Endothelial cell of hepatic sinusoid (primary cell): Measurements from ENCODE around the gene MRPS22.

Source experiments
- in situ Hi-C: cut with HindIII; loops from 2 replicates; pipeline ENCODE4 v1.10.0; 2017; ENCODE audit warnings: low sequenced_read_pairs

Gene MRPS22

GRCh38 chr3:139343895-139344856, at the start of gene MRPS22:
Gene MRPS22, plus strand, starts transcription at chr3:139344020. Its CDS starts 7 bp downstream, at chr3:139344027.
- in situ Hi-C loops, result loop anchor here (5.0 kb wide), 2 partner anchors 232 to 402 kb away; no protein-coding TSS in a partner anchor

- in situ Hi-C loops, result no loop called here
Measured at GRCh38 chr3:139295040-139295439, 48.8 kb upstream of the MRPS22 start.

DNA sequence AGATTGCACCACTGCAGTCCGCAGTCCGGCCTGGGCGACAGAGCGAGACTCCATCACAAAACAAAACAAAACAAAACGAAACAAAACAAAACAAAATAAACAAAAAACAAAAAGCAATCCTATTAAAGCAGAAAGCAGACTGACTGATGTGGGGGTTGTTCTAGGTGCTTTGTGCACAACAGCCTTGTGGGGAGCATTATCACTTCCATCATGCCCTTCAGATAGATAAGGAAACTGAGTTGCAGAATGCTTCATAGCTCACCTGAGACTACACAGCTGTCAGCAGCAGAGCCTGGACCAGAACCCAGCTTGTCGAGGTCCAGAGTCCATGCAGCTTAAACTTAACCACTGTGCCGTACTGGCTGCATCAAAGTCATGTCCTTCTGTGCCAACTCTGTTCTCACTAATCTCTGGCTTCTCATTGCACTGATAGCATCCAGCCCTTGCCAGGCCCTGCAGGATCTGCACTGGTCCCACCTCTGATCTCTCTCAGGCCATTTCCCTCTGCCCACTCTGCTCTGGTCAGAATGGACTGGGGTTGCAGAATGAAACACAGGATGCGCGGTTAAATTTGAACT, 47.6 kb upstream of the MRPS22 start:
- in situ Hi-C loops, result no loop called here

DNA sequence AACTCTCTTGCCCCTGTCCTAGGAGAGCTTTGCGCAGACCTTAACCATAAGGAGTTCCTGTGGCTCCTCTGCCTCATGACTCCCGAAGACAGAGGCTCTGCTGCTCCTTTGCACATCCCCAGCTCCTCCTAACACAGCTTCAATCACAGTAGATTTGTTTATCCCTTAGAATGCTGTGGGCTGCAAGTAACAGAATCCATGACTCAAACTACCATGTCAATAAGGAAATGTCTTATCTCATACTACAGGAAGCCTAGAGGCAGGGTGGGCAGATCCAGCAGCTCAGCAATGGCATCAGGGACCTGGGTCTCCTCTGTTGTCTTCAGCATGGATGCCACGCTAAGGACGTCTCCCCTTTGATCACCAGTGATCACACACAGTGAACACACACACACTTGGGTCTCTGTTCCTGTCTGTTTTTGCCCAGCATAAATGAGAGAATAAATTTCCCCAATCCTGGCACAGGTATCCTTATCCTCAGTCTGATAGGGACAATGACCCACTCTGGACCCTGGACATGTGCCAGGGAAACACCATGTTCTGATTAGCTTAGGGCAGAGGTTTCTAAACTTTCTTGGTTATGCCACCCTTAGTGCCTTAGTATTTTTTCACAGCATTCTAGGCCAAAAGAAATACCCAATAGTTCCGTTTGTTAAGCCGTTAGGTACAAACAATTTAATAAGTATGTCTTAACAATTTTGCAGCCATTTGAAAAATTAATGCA, 46.1 kb upstream of the MRPS22 start:
- in situ Hi-C loops, result no loop called here

DNA sequence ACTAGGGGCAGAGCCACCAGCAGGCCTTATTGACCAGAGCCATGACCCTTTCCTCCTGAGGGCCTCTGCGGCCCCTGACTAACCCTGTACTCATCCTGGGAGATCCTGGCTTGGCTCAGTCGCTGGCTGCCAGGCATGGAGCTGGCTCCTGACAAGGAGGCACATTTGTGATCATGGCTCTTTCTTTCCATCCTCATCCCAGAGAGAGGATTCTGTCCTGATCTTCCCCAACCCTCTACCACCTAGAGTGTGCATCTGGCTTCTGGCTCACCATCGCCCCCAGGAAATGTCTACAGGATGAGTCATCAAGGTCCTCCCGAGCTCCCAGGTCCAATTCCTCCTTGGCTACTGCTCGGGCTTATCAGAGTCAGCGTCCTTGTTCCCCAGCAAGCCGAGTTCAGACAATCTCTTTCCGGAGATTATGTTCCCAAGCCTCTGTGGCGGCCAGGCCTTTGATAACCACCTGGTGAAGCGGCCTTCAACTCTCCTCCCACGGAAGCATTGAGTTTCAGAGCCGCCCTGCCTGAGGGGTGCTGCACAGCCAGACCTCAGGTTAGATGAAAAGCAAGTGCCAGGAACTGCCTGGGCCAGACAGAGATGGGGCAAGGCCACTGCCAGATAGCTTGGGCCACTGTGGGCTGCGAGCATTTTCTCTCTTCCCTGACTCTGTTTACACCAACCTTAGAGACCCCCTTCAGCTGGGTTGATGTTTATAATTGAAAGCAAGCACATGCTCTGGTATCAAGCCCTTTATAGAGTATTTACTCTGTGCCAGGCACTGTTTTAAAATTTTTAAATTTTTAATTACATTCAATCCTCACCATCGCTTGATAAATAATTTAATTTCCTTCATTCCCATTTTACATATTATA, 44.3 kb upstream of the MRPS22 start:
- in situ Hi-C loops, result no loop called here

- in situ Hi-C loops, result no loop called here
Measured at GRCh38 chr3:139300416-139300815, 43.4 kb upstream of the MRPS22 start.

GRCh38 chr3:139301183-139301582, 42.6 kb upstream of the MRPS22 start:
- in situ Hi-C loops, result no loop called here

GRCh38 chr3:139301654-139302053, 42.2 kb upstream of the MRPS22 start:
- in situ Hi-C loops, result no loop called here

DNA sequence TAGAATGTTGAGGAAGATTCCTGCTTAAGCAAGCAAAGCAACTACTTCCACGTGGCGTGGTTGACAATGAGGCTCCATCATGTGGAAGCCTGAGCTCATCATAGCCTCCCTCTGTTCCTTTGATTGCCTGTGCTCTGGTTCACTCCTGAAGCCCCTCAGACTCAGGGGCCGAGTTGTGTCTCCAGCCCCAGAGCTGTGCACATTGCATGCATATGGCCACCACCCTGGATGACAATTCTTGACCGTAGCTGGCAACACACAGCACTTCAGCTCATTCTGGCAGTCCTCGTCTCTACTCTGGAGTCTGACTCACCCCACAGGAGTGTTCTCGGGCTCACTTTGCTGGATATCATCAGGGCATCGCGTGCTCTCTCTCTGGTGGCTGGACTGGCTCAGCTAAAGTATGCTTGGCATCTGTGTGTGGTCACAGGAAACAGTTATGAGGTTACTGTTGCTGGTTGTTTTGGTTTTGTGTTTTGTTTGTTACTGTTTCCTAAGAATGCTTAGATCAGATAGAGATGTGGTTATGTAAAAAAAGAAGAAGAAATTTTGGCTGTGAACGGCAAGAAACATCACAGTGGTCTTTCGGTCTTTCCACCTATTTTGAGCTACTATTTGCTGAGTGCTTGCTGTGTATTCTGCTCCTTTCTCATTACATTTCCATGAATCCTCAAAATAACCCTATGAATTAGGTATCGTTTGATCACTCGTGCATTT, 41.6 kb upstream of the MRPS22 start:
- in situ Hi-C loops, result no loop called here

DNA sequence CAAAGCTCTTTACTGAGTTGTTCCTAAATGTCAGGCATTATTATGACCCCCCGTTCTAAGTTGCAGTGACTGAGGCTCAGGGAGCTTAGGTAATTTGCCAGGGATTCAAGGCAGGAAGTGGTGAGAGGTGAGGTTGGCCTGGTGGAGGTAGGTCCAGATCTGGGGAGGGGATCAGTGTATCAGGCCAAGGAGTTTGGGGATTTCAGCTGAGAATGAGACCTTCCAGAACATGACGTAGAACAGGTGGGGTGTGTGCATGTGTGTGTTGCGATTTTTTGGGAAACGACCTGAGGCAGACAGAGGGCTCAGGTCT, 41.1 kb upstream of the MRPS22 start:
- in situ Hi-C loops, result no loop called here

GRCh38 chr3:139303216-139303615, 40.6 kb upstream of the MRPS22 start:
- in situ Hi-C loops, result no loop called here

GRCh38 chr3:139304383-139304782, 39.4 kb upstream of the MRPS22 start:
- in situ Hi-C loops, result no loop called here

GRCh38 chr3:139306078-139306477, 37.7 kb upstream of the MRPS22 start:
- in situ Hi-C loops, result no loop called here

DNA sequence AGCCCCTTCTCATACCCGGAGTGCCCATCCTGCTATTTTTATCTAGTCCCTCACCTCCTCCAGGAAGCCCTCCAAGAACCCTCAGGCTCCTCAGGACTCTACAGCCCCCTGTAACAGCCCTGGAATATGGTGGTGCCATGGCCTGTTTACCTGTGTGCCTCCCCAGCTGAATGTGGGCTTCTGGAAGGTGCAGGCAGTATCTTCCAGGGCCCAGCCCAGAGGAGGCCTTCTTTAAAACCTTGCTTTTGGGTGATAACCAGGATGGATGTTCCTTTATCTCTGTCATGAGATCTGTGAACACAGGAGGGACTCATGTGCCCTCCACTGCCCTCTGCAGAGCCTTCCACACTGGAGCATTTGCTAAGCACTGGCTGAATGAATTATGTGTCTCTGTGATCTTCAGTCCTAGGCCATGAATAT, 36.7 kb upstream of the MRPS22 start:
- in situ Hi-C loops, result no loop called here

- in situ Hi-C loops, result no loop called here
Measured at GRCh38 chr3:139307601-139308555, 35.9 kb upstream of the MRPS22 start.

GRCh38 chr3:139308560-139308959, 35.3 kb upstream of the MRPS22 start:
- in situ Hi-C loops, result no loop called here

DNA sequence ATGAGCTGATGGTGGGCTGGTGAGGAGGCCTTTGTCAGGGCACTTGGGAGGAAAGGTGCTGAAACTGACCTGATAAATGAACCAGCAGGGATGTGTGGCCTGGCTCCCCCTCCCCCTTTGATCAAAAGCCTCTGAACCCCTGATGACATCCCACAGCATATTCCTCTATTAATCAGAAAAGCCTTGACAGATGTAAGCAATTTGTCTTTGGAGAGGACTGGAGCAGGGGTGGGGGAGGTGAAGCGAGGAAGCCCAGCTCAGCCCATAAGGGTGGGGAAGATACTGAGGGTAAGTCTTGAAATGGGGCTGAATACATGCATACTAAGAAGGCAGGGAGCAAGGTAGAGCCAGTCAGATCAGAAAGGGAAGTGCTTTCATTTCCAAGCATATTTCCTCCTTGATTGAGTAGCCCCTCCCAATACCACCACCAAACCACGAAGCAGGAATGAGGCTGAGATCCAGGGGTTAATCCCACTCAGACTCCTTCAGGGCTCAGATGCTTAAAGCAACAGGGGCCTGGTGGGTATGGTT, 34.7 kb upstream of the MRPS22 start:
- in situ Hi-C loops, result no loop called here

- in situ Hi-C loops, result loop anchor here (5.0 kb wide), 3 partner anchors 42 to 388 kb away; no protein-coding TSS in a partner anchor
Measured at GRCh38 chr3:139309880-139310279, 33.9 kb upstream of the MRPS22 start.
